Heart right ventricle (tissue), 16 donors: ENCODE data around the gene PTHLH. TPM values are rescaled to one million over a fixed set of nuclear protein-coding genes. Genes with fewer than 3 reads are reported as not detected.

Experiments used
- ATAC-seq, 8 donors: fragments of 200-7000 bp; cut with Tn5 transposase; one replicate each; pipeline ENCODE4 v1.9.1; 2020; ENCODE audit warnings: mild to moderate bottlenecking in 8 of 8, moderate library complexity in 8 of 8, moderate number of reproducible peaks in 1 of 8
- DNase-seq, 2 donors: peaks; one replicate each; pipeline ENCODE4 v3.0.0-alpha.2; 2020
- H3K27ac ChIP-seq, 10 donors: fragments of 200-600 bp; sonication (generic) in 2 of 10; one replicate each; pipeline versions ENCODE4 v1.5.0 to v1.8.0; 2020 to 2022; ENCODE audit warnings: mild to moderate bottlenecking in 3 of 10
- H3K27me3 ChIP-seq, 7 donors: fragments of 200-600 bp; one replicate each; pipeline ENCODE4 v1.8.0; 2021 to 2022; ENCODE audit warnings: mild to moderate bottlenecking in 2 of 7
- H3K36me3 ChIP-seq, 9 donors: fragments of 200-600 bp; sonication (generic) in 1 of 9; one replicate each; pipeline versions ENCODE4 v1.5.0 to v1.8.0; 2020 to 2022; ENCODE audit warnings: mild to moderate bottlenecking in 2 of 9
- H3K4me1 ChIP-seq, 9 donors: fragments of 200-600 bp; sonication (generic) in 1 of 9; one replicate each; pipeline versions ENCODE4 v1.5.0 to v1.8.0; 2020 to 2022; ENCODE audit warnings: mild to moderate bottlenecking in 4 of 9
- H3K4me3 ChIP-seq, 10 donors: fragments of 200-600 bp; sonication (generic) in 2 of 10; one replicate each; pipeline versions ENCODE4 v1.5.0 to v1.8.0; 2020 to 2022; ENCODE audit warnings: mild to moderate bottlenecking in 7 of 10, moderate library complexity in 2 of 10
- H3K9me3 ChIP-seq, 11 donors: fragments of 200-600 bp in 10 of 11; sonication (generic) in 2 of 11; one replicate each; pipeline versions ENCODE4 v1.5.0 to v1.8.0; 2013 to 2022; ENCODE audit warnings: mild to moderate bottlenecking in 2 of 11, control low read depth in 1 of 11, moderate library complexity in 1 of 11
- CTCF ChIP-seq, 9 donors: fragments of 200-600 bp; sonication (generic) in 2 of 9; IDR thresholded peaks; one replicate each; pipeline versions ENCODE4 v1.5.0 to v1.8.0; 2021 to 2022; ENCODE audit warnings: antibody characterized with exemption in 9 of 9, mild to moderate bottlenecking in 5 of 9, moderate library complexity in 1 of 9
- WGBS, 2 donors: extraction: QIAGEN DNeasy Blood & Tissue Kit; methylation state at CpG; one replicate each; pipeline ENCODE4 v1.1.7; 2013; ENCODE audit warnings: inconsistent platforms in 1 of 2; 5-methylcytosine and 5-hydroxymethylcytosine counted together
- intact Hi-C, 10 donors: fragments of 100-400 bp; cut with DNase I; formaldehyde crosslinking; loops; one replicate each; pipeline versions ENCODE4 v1.11.1 to v1.14.2; 2022
- polyA plus RNA-seq, 2 donors: library from polyadenylated mRNA; stranded (reverse); fragments of 200-250 nt; gene quantifications; one replicate each; pipeline ENCODE4 v1.2.3, GENCODE V29; 2013
- total RNA-seq, 10 donors: library from RNA; stranded (reverse); fragmentation: NEBNext Ultra II Directional in 3 of 10; extraction: Animal tissue kit (Norgen Biotek cat#: 25700) in 3 of 10; gene quantifications; one replicate each; pipeline versions ENCODE4 v1.2.1 to v1.2.4, GENCODE V29; 2021 to 2023
- donor health status: Arrhythmogenic right ventricular cardiomyopathy.
- donor health status: ischemic (EF 13 %, LVEDD 7.1; RV severe dilation, severe dysfunction).
- donor health status: healthy with polysubstance abuse.
- donor health status: DM: no; HTN: yes; CAD: no.
- donor health status: DM: no; HTN: no; CAD: no.
- donor health status: ischemic (EF 25% LVEDD 6.9; RV normal size, moderate dysfunction).
- donor health status: ischemic (EF 25% LVEDD 5.7; RV mildly dilated, moderate dysfunction).
- donor health status: healthy.
- donor health status: DM: yes; HTN: yes; CAD: no.
- donor health status: Ischemic cardiomyopathy.
- donor health status: ischemic (EF 35%, LVEDD 5.7; RV mildly dilated, moderate dysfunction).
- donor health status: nonischemic (EF 11% LVEDD 7.7; RV severe dilation, severe dysfunction).
- donor health status: DM: yes; HTN: yes; CAD: no.
- donor health status: PGD.
- donor health status: ischemic (EF 29% LVEDD 5.4; RV normal size, mild dysfunction).
- donor health status: nonischemic (EF 23%, LVEDD 6.1; RV moderate dilation, normal function).

Gene PTHLH
- total and polyA plus RNA-seq, 12 donors: 0.21 to 9.4 (median 1.3) TPM; not detected in 2

DNA sequence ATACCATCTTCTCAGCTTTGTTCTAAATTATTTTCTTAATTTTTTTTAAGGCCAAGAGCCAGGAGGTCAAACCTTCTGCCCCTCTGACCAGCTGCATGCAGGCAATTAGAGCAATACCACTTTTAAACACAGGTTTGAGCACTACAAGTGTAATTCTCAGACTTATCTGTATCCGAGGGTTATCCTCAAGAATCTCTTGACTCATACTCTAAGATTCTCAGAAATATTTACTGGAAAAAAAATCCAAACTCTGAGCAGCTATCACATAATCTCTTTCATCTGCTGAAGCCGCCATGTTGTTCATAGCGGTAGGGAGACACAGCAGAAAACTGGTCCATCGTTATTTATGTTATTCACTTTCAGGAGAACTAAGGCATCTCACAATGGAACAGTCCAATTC lies 27.4 kb upstream of the PTHLH start:
- DNase-seq (no peak), ATAC-seq (no peak)
- Histone ChIP-seq H3K9me3 (no peaks in the 10 kb centered on the region), H3K27me3 (no peaks in the 10 kb centered on the region), H3K36me3 (no peaks in the 10 kb centered on the region), H3K27ac (no peak overlapping the region), H3K4me3 (no peak overlapping the region), H3K4me1 (no peaks in the 10 kb centered on the region)
- TF ChIP-seq CTCF (IDR thresholded peaks at IDR 0.05): no peak
- intact Hi-C loops: no loop called here
- WGBS, 2 donors: 87 to 89% methylated on average over 4 of the region's 4 CpGs

GRCh38 chr12:27999521-27999920 lies 27.0 kb upstream of the PTHLH start:
- Histone ChIP-seq H3K4me3 (no peak overlapping the region), H3K27ac (no peak overlapping the region), H3K27me3 (no peaks in the 10 kb centered on the region), H3K4me1 (no peaks in the 10 kb centered on the region), H3K36me3 (no peaks in the 10 kb centered on the region), H3K9me3 (no peaks in the 10 kb centered on the region)
- DNase-seq (no peak), ATAC-seq (no peak)
- TF ChIP-seq CTCF (IDR thresholded peaks at IDR 0.05): no peak
- WGBS, 2 donors: 87% methylated on average over 2 of the region's 2 CpGs
- intact Hi-C loops: no loop called here

DNA sequence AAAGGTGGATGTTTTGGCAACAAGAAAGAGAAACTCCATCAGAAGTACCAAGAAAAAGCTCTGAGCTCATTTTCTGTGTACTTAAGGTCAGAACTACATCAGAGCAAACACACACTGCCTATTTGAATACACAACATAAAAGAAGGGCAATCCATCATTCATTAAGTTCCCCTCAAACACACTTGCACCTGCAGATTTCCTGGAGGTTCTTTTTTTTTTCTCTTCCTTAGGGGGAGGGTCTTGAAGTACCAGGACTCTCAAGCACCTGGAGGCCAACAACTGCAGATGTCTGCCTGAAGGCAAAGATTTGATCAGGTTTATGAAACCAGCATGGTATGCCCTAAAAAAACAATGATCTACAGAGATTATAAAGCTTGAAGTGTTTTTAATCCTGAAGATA lies 26.1 kb upstream of the PTHLH start:
- Histone ChIP-seq H3K27me3 (no peaks in the 10 kb centered on the region), H3K4me1 (no peaks in the 10 kb centered on the region), H3K9me3 (no peaks in the 10 kb centered on the region), H3K4me3 (no peak overlapping the region), H3K36me3 (no peaks in the 10 kb centered on the region), H3K27ac (no peak overlapping the region)
- TF ChIP-seq CTCF (IDR thresholded peaks at IDR 0.05): no peak
- no peak for ATAC-seq
- DNase-seq: no peak
- intact Hi-C loops: no loop called here

- DNase-seq: no peak
- Histone ChIP-seq H3K36me3 (no peaks in the 10 kb centered on the region), H3K27me3 (no peaks in the 10 kb centered on the region), H3K27ac (no peak overlapping the region), H3K4me3 (no peak overlapping the region), H3K9me3 (no peaks in the 10 kb centered on the region), H3K4me1 (no peaks in the 10 kb centered on the region)
- no peak for TF ChIP-seq CTCF (IDR thresholded peaks at IDR 0.05)
- no peak for ATAC-seq
- WGBS, 2 donors: 65 to 68% methylated on average over 2 of the region's 2 CpGs
- intact Hi-C loops: no loop called here
Observed at GRCh38 chr12:27998170-27998569, 25.6 kb upstream of the PTHLH start.

- Histone ChIP-seq H3K27ac (no peak overlapping the region), H3K4me1 (no peaks in the 10 kb centered on the region), H3K27me3 (no peaks in the 10 kb centered on the region), H3K4me3 (no peak overlapping the region), H3K9me3 (peaks cover 0 to under 1% (median 0%) of the 10 kb centered on the region in 11 donors), H3K36me3 (no peaks in the 10 kb centered on the region)
- WGBS, 2 donors: 81 to 84% methylated on average over 3 of the region's 3 CpGs
- DNase-seq (no peak), ATAC-seq (no peak)
- no peak for TF ChIP-seq CTCF (IDR thresholded peaks at IDR 0.05)
- intact Hi-C loops: no loop called here
Observed at GRCh38 chr12:27996761-27997160, 24.2 kb upstream of the PTHLH start.
